HG03159 (cell line): ENCODE data around the gene BTBD18.

ENCODE experiments used
- ATAC-seq: cut with Tn5 transposase; IDR thresholded peaks from one replicate; pipeline ENCODE4 v1.9.1; 2021; ENCODE audit warnings: mild to moderate bottlenecking, moderate library complexity; ENCODE audit not compliant: unreplicated experiment

BTBD18 gene, protein sequence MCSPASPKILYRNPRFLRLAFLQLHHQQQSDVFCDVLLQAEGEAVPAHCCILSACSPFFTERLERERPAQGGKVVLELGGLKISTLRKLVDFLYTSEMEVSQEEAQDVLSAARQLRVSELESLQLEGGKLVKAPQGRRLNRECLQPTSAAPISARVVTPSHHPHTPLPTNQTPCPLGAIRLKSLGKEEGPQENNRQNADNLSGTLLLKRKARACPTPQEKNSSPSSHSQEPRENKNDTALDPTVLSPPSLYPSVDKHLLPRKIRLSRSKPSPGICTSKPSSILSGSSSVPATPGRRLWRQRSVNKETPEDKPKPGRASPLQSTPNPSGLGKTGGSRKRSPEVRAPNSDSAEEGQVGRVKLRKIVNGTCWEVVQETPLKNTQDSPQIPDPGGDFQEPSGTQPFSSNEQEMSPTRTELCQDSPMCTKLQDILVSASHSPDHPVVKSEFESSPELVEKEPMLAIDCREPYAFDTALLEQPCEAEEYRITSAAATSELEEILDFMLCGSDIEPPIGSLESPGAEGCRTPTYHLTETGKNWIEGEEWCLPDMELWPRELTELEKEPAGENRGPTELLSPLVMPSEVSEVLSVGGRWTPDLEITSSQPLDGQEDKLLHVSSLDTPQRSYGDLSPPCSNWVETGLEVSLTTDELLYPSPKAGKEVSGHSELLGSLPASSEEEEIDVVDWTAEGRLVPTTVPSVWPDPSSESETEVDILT

DNA sequence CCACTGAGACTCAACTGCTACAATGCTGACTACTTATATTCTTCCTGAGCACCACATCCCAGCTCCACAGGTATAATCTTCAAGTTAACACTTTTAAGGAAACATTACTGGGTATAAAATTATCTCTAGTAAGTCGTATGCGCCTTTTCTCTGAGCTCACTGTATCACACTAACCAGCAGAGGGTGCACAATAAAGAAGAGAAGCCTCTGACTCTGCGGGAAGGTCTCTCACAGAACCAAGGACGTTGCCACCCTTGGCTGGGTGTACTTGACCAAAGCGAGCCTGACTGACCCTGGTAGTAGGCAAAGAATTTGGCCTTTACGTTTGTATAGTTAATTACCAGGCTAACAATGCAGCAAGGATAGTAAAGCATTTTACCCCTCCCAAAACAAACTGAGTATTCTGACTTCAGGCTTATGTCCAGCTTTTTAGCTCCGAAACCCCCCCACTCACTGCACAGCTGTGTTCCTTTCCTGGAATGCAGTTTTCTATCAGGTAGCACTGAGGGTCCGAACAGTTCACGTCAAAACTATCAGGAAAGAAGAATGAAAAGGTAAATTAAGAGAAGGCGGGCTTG, at the start of gene BTBD18:
Gene BTBD18 (minus strand): TSS at position 144 of the 578 bp plus-strand sequence. CDS start 631 bp downstream, outside the sequence.
- no peak for ATAC-seq

DNA sequence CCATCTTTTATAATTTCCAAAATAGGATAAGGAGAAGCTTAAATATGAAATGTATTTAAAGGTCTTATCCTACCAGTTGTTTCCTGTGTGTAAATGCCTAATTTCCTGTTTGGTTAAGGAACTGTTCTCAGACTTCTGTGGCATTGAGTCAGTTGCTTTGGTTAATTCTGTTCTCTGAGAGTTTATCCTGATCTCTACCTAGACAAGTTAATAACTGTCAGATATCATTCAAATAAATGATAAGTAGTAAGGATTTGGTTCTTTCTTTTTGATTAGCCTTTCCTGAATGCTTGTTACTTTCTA, 49.5 kb upstream of the BTBD18 start:
- ATAC-seq, result no peak

DNA sequence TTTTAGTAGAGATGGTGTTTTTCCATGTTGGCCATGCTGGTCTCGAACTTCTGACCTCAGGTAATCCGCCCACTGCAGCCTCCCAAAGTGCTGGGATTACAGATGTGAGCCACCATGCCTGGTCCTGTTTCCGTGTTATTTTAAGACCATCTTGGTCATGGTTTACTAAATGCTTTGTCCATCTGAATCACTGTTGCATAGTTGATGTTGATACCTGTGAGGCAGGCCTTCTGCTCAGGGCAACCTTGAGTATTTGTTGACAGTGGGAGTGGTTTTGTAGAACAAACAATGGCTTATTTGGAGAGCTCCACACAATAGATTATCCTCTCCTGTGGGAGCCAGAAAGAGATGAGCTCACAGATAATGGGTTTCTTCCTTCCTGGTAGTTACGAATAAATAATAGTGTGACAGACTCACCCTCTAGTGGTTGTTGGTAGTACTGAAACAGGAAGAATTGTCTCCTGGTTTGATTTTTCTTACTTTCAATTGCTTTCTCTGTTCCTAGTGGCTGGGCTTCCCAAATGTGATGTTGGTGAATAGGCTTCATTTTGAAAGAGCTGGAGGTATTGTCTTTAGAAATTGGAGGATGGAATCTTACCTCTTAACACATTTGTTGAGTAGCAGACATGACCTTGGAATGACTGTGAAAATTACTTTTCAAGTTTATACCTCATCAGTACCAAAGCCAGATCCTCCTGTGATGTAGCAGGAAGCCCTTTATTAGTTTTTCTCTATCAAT, 49.0 kb upstream of the BTBD18 start:
- peak; percentile 87 for ATAC-seq

DNA sequence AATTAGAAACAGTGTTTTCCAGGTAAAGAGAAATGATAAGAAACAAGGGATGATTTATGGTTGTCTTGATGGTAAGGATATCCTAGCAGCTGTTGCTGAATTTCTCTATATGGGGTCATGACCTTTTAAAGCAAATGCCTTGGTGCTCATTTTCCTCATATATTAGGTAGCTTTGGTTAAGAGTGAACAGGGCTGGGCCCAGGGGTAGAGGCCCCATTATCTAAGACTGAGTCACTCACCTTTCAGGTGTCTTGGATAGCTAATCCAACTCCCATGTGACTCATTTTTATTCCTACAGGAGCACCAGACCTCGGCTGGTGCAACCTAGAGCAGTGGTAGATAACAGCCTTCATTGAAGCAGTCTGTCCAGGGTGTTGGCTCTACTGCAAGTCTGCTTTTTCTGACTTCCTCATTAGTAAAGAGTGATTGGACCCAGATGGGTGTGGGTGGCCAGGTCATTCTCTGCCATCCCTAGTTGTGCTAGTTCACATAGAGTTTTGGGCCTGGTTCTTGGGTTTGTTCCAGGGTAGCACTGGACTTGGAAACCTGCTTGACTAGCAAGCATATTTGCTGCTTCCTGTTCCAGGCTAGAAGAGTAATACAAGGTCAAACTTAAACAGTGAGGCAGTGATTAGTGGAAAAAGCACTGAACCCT, 47.4 kb upstream of the BTBD18 start:
- peak; percentile 45 for ATAC-seq

DNA sequence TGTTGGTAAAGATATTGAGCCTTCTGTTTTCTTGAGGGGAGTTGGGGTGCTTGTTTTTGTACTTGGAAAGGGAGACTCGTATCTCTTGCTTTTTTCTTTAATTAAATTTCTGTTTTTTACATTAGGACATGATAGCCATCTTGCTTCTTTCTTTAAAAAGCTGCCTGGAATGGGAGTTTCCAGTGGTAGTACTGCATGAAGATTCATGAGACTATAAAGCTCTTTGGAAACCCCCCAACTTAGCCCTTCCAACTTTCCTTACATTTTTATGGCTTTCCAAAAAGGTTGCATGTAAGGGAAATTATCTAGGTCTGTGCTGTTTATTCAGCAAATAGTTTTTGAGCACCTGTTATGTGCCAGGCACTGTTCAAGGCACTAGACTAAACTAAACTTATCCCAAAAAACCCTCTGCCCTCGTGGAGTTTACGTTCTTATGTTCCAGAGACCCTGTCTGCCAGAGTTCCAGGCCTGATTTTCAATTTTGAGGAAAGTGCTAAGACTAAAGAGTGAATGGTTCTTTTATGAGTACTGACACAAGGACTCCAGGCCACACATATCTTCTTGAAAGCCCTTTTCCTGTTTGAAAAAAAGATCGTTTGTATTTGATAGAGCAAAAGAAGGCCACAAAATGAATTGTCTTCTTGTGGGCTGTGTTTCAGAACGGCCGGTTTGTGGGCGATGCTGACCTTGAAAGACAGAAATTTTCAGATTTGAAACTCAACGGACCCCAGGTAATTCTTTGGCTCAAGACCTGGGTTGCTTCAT, 41.9 kb upstream of the BTBD18 start:
- ATAC-seq, result no peak

DNA sequence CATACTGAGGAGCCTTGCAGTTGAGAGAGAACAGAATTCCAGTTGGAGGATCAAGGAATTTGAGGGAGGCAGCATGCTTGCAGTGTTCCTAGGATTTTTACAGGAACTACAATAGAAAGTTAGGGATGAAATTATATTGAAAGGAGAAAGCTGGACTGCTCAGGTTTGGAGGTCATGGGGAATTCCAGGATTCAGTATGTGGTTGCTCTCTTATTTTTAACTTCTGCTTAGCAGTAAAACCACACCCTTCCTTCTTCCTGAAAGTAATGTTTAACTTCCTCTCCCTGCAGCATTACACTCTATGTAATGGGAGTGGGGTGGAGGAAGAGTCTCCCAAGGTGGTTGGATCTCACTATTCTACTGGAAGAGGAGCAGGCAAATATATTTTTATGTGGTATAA, 41.3 kb upstream of the BTBD18 start:
- ATAC-seq, result no peak

DNA sequence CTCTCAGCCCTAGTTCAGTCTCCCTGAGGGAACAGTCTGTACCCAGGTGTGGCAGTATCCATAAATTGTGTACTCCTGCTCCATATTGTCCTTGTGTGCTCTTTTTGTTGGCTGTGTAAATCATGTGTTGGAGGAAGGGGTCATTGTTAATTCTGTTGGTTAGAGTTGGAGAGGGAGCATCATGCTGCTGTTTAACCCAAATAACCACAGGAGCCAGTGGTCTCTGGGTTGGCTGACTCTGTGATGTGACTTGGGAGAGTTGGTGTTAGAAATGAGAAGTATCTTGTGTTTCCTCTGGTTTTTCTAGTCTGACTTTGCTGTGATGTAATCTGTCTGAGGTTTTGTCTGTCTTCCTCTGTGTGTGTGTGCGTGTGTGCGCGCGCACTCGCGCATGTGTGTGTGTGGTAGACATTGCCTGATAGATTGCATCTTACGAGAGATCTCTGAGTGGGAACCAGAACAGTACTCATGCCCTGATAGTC, 40.5 kb upstream of the BTBD18 start:
- ATAC-seq, result peak; percentile 92

DNA sequence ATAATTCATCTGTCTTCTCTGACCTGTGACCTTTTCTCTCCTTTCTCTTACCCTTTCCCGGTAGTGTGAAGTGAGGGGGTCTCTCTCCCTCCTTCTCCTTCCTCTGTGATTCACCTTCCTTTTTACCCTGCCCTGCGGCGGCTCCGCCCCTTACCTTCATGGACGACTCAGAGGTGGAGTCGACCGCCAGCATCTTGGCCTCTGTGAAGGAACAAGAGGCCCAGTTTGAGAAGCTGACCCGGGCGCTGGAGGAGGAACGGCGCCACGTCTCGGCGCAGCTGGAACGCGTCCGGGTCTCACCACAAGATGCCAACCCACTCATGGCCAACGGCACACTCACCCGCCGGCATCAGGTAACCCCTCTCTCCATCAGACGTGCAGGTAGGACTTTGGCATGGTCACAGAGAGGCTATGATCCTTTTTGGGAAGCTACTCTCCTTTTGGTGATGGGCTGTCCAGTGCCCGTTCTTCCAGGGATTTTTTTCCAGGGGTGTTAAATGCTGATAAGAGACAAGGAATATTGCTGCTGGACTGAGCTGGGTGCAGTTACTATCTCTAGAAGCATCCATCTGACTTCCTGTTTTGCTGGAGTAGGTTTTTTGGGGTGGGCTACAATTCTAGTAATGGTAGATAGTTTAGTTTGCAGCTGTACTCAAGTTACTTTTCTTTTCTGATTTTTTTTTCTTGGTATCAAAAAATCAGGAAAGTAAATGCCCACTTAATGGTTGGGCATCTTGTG, 39.9 kb upstream of the BTBD18 start:
- ATAC-seq, result no peak

DNA sequence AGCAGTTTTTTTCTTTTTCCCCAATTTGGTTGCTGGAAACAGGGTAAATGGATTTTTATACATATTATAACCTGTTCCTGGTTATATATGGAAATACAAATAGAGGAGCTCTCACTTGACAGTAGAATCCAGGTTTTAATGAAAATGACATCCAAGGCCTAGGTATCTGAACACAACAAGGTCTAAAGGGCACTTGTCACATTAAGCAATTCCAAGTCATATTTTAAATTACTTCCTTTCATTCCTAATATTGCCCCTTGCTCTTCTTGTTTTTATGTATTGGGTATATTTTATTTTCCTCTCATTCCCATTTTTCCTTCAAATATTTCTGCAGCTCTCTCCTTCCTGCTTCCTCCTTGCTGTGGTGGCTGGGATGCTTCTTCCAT, 37.1 kb upstream of the BTBD18 start:
- ATAC-seq, result no peak

DNA sequence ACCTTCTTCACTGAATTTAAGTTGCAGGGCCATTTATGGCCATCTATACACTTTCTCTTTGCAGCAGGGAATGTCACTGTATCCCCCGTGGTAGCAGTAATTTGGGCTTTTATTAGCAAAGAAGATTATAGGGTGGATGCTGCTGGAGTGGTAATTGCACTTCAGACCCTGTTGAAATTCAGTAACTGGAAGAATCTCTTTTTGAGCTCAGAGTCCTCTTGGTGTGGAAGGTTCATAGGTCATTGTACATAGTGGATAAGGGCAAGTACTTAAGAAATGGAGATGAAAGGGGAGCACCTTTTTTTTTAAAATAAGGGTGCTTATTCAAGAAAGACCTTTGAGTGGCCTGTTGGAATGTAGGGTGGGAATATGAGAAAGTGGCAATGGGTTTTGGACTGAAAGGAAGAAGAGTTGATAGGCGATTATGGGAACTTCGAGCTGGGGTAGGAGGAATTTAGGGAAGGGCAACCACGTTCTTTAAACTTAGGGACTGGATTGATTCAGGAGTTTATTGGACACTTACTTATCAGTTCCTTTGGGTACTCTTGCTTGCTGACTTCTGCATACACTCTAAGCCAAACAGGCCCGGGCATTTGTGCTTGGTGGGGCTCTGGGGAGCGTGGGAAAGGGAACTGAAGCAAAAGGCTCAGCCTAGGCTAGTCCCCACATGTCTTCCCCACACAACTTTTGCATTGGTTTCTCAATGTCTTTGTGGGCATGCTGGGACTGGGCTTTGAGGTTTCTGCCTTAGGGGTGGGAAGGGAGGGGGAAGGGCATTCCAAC, 36.5 kb upstream of the BTBD18 start:
- no peak for ATAC-seq

DNA sequence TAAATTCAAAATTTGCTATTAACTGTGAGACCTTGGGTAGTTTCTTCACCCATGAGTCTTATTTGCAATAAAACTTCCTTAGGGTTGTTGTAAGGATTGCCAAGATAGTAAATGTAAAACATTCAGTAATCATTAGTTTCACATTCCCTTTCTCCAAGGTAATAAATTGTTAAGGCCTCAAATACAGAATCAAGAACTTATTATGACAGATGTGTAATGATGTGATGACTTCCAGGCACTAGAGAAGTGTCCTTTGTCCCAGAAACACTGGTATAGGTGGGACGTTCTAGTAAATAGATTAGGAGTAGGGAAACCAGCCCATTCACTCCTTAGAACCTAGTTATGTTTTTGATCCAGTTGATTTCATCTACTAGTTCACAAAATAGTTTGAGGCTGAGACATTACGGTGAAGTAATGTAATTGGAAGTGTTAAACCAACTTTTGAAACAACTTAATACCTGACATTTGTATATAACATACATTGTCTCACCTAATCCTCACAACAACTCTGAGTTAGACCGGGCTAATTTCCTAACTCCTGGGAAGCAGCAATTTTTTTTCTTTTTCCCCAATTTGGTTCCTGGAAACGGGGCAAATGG, 35.5 kb upstream of the BTBD18 start:
- no peak for ATAC-seq

DNA sequence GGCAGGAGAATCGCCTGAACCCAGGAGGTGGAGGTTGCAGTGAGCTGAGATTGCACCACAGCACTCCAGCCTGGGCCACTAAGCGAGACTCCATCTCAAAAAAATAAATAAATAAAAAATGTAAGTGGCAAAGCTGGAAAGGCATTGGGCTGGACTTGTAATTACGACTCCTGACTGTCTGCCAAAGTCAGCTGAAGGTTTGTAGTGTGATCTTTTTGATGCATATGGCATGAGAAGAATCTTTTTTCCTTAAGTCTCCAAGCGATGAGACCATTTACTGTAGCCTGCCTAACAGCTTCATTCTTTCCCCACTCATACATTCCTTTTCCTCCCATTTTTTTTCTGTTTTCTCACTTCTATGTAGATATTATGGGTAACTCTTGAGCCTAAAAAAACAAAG, 34.8 kb upstream of the BTBD18 start:
- ATAC-seq, result no peak

DNA sequence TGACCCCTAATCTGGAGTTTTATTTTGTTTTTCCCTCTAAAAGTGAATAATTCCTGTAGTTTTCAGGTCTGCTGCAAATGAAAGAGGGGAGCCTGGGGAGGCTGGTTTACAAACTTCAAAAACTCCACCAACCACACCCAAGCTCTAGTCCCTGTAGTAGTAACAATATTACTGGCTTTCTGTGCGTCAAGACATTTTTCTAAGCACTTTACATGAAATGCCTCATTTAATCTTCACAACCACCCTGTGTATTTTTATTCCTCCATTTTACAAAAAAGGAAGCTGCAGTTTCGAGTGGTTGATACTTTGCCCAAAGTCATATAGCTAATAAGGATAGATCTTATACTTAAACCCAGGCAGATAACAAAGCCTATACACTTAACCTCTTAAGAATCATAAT, 33.5 kb upstream of the BTBD18 start:
- no peak for ATAC-seq

DNA sequence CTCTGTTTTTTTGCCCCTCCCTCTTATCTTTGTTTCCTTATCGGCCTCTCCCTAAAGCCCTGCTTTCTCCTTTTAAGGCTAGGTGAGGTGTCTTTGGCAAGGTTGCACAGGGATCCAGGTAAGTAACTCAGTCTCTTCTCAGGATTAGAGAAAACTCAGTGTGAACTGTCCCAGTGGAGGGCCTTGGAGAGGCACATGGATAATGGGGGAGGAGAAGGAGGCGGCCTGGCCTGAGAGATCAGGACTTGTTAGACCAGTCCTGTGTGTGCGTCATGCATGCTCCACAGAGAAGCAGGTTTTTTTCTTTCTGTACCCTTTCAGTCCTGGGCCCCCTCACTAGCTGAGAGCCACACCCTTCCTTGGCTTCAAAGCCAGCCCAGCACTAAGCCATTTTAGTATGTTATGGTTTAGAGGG, 29.9 kb upstream of the BTBD18 start:
- ATAC-seq, result no peak

DNA sequence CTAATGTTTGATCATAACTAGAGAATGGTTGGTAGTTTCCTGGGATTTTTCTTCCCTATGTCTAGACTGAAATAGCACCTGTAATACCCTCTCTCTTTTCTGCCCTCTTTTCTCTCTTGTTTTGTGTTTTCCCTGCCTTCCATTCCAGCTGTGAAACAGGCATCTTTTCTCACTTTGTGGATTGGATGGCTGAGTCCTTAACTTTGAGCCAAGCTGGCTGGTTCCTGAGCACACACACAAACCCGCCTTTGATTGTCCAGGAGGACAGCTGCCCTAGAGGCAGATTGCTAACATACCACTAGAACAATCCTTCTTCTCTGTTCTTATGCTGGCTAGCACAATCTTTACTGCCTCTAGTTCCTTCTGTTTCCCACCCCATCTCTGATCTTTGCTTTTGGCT, 27.7 kb upstream of the BTBD18 start:
- ATAC-seq, result no peak

DNA sequence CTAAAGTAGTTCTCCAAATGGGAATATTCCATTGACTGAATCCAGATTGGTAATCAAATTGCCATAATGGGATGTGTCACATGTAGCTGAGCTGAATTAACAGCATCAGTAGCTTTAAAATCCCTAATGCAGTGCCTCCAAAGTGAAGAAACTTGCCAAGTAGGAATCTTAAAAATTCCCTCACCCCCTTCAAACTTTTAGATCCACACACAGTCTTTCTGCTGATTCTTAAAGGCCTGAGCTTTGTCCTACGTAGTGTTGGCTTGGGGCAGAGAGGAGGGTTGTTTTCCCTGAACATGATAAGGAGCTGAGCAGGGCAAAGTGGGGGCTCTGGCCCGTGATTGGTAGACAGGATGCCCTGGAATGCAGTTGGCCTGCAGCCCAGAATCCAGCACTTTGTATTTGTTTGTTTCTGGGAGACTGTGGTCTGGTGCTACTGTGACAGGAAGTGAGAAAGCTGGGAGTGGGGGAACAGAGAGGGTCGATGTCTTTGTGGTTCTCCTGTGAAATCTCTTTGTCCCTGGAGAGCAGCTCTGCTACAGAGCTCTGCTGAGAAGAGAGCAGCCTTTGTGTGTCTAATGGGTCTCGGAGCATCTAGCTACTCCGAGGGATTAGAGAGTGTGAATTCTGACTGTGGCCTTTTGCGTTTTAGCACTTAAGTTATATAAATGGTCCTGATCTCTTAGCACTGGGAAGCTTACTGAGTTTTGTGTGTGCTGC, 26.9 kb upstream of the BTBD18 start:
- no peak for ATAC-seq

DNA sequence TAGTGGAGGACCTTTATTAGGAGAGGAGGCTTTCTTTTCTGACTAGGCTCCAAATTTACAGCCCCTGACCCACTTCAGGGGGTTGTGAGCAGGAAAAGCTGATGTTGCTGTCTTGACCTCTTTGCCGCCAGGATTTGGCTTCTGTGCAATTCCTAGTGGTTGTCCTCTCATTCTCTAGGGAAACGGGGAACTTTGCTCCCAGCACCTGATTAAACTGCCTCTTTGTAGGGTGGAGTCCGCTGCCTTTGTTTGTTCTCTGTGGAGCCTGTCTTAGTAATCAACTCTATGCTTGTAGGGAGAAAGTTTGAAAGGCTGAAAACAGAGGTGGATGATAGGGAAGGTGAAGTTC, 26.3 kb upstream of the BTBD18 start:
- no peak for ATAC-seq
